Upper lobe of left lung (tissue), 6 donors: ENCODE results near the gene PSPN. TPM values are rescaled to one million over a fixed set of nuclear protein-coding genes. Genes with fewer than 3 reads are reported as not detected.
A peak's percentile ranks its signal among the peaks of the same experiment; 100 is the strongest.

ENCODE experiments used
- ATAC-seq, 2 donors: fragments of 200-7000 bp; cut with Tn5 transposase; one replicate each; pipeline ENCODE4 v1.9.1; 2022; ENCODE audit warnings: mild to moderate bottlenecking in 2 of 2, moderate library complexity in 2 of 2; ENCODE audit not compliant: low FRiP score in 2 of 2
- DNase-seq, 2 donors: peaks; one replicate each; pipeline ENCODE4 v3.0.0-alpha.2; 2019 to 2020
- H3K27ac ChIP-seq, 4 donors: fragments of 200-600 bp; sonication (generic); one replicate each; pipeline ENCODE4 v1.5.1; 2016 to 2019
- H3K27me3 ChIP-seq, 4 donors: fragments of 200-600 bp; sonication (generic); one replicate each; pipeline ENCODE4 v1.5.1; 2017 to 2019
- H3K36me3 ChIP-seq, 4 donors: fragments of 200-600 bp; sonication (generic); one replicate each; pipeline ENCODE4 v1.5.1; 2016 to 2019
- H3K4me1 ChIP-seq, 4 donors: fragments of 200-600 bp; sonication (generic); one replicate each; pipeline ENCODE4 v1.5.1; 2018 to 2019
- H3K4me3 ChIP-seq, 4 donors: fragments of 200-600 bp; sonication (generic); one replicate each; pipeline ENCODE4 v1.5.1; 2017 to 2019; ENCODE audit warnings: mild to moderate bottlenecking in 2 of 4, moderate library complexity in 1 of 4
- H3K9me3 ChIP-seq, 4 donors: fragments of 200-600 bp; sonication (generic); one replicate each; pipeline ENCODE4 v1.5.1; 2018 to 2019
- CTCF ChIP-seq, 6 experiments: fragments of 450-650 bp in 4 of 6; fragments of 200-600 bp in 2 of 6; sonication (generic) in 2 of 6; IDR thresholded peaks; one replicate each; pipeline ENCODE4 v1.5.1; 2016 to 2019; ENCODE audit warnings: antibody characterized with exemption in 6 of 6
- EP300 ChIP-seq, 4 donors: sonication (generic); formaldehyde crosslinking; IDR thresholded peaks; one replicate each; pipeline ENCODE4 v1.5.1; 2017; ENCODE audit warnings: antibody characterized with exemption in 4 of 4, control low read depth in 2 of 4
- POLR2A ChIP-seq, 4 donors: fragments of 450-650 bp; IDR thresholded peaks; one replicate each; pipeline ENCODE4 v1.5.1; 2016 to 2017; ENCODE audit warnings: antibody characterized with exemption in 4 of 4, mild to moderate bottlenecking in 2 of 4
- POLR2AphosphoS5 ChIP-seq, 2 donors: sonication (generic); formaldehyde crosslinking; IDR thresholded peaks; one replicate each; pipeline ENCODE4 v1.5.1; 2017; ENCODE audit warnings: antibody characterized with exemption in 2 of 2
- WGBS, 2 donors: methylation state at CpG; one replicate each; pipeline ENCODE4 v1.1.5; 2017 to 2018; 5-methylcytosine and 5-hydroxymethylcytosine counted together
- total RNA-seq, 6 donors: library from RNA; depleted of rRNA in 4 of 6; stranded (reverse); fragments of >200 nt in 4 of 6; gene quantifications; one replicate each; pipeline versions ENCODE4 v1.1.0 to v1.2.1, GENCODE V29; 2016 to 2021
- donor health status: DM: no; HTN: no; CAD: no; lungs with moderate emphysema.
- donor health status: DM: no; HTN: yes; CAD: no; lungs with severe emphysema.

Gene PSPN
- 1 to 10 TPM in 5 of 6 donors, under 1 TPM in 1; 1.00 to 2.6 (median 1.5) TPM for total RNA-seq

GRCh38 chr19:6375411-6376010, at the start of gene PSPN:
PSPN (minus strand) TSS chr19:6375933; CDS start chr19:6375849, 84 bp downstream.
- no peaks in the 10 kb centered on the region for H3K9me3 ChIP-seq
- peaks cover 12 to 39% (median 29%) of the 10 kb centered on the region in 4 donors for H3K36me3 ChIP-seq
- TF ChIP-seq POLR2A (IDR thresholded peaks at IDR 0.05) (no peak), EP300 (IDR thresholded peaks at IDR 0.05) (no peak), POLR2AphosphoS5 (IDR thresholded peaks at IDR 0.05) (no peak), CTCF (IDR thresholded peaks at IDR 0.05) (no peak)
- no peaks in the 10 kb centered on the region for H3K27me3 ChIP-seq
- H3K4me3 ChIP-seq = no peak within 1 kb of the TSS
- no peak for ATAC-seq
- peak within 1 kb of the TSS in 1 of 4 donors; percentile 5 for H3K27ac ChIP-seq
- peaks cover 9 to 27% (median 12%) of the 10 kb centered on the region in 4 donors for H3K4me1 ChIP-seq
- WGBS, 2 donors = 78 to 90% methylated on average over 8 to 25 of the region's 25 CpGs
- peak in 1 of 2 donors; percentile 83 for DNase-seq

GRCh38 chr19:6424939-6425731, 49.4 kb upstream of the PSPN start:
- H3K4me1 ChIP-seq = peaks cover 19 to 38% (median 22%) of the 10 kb centered on the region in 4 donors
- peak overlapping the region in 3 of 4 donors; percentile 84 to 93 (median 93) for H3K4me3 ChIP-seq
- peak; percentile 95 to 99 for ATAC-seq
- WGBS, 2 donors = 9 to 11% methylated on average over 40 to 41 of the region's 43 CpGs
- TF ChIP-seq POLR2AphosphoS5 (IDR thresholded peaks at IDR 0.05) (peak; percentile 47 to 65), EP300 (IDR thresholded peaks at IDR 0.05) (no peak), CTCF (IDR thresholded peaks at IDR 0.05) (peak in 1 of 6 experiments; percentile 12), POLR2A (IDR thresholded peaks at IDR 0.05) (peak in 1 of 4 donors; percentile 16)
- DNase-seq = peak; percentile 94 to 100
- no peaks in the 10 kb centered on the region for H3K27me3 ChIP-seq
- H3K36me3 ChIP-seq = peaks cover 3 to 23% (median 19%) of the 10 kb centered on the region in 4 donors
- H3K27ac ChIP-seq = peak overlapping the region; percentile 75 to 86 (median 86)
- H3K9me3 ChIP-seq = no peaks in the 10 kb centered on the region

GRCh38 chr19:6424195-6424938, 48.6 kb upstream of the PSPN start, which contains the start of gene KHSRP:
KHSRP (minus strand) TSS chr19:6424811; CDS start chr19:6424701, 110 bp downstream.
- Histone ChIP-seq H3K4me3 (peak within 1 kb of the TSS; percentile 71 to 93 (median 88)), H3K27me3 (no peaks in the 10 kb centered on the region), H3K36me3 (peaks cover 3 to 31% (median 27%) of the 10 kb centered on the region in 4 donors), H3K27ac (peak within 1 kb of the TSS; percentile 75 to 86 (median 86)), H3K9me3 (no peaks in the 10 kb centered on the region), H3K4me1 (peaks cover 19 to 38% (median 22%) of the 10 kb centered on the region in 4 donors)
- ATAC-seq = no peak
- 0% methylated on average over 28 to 36 of the region's 114 CpGs for WGBS, 2 donors
- TF ChIP-seq EP300 (IDR thresholded peaks at IDR 0.05) (peak in 1 of 4 donors; percentile 7), CTCF (IDR thresholded peaks at IDR 0.05) (peak in 2 of 6 experiments; percentile 11 to 16), POLR2AphosphoS5 (IDR thresholded peaks at IDR 0.05) (peak; percentile 90), POLR2A (IDR thresholded peaks at IDR 0.05) (peak in 3 of 4 donors; percentile 55 to 82 (median 57))
- peak in 1 of 2 donors; percentile 98 for DNase-seq

GRCh38 chr19:6423499-6424194, 47.9 kb upstream of the PSPN start:
- 0 to 2% methylated on average over 12 to 16 of the region's 20 CpGs for WGBS, 2 donors
- peak overlapping the region; percentile 71 to 93 (median 88) for H3K4me3 ChIP-seq
- TF ChIP-seq EP300 (IDR thresholded peaks at IDR 0.05) (no peak), POLR2A (IDR thresholded peaks at IDR 0.05) (no peak), CTCF (IDR thresholded peaks at IDR 0.05) (no peak), POLR2AphosphoS5 (IDR thresholded peaks at IDR 0.05) (no peak)
- no peaks in the 10 kb centered on the region for H3K9me3 ChIP-seq
- no peak for ATAC-seq
- peaks cover 10 to 38% (median 34%) of the 10 kb centered on the region in 4 donors for H3K36me3 ChIP-seq
- peak in 1 of 2 donors; percentile 56 for DNase-seq
- H3K4me1 ChIP-seq = peaks cover 19 to 38% (median 22%) of the 10 kb centered on the region in 4 donors
- no peaks in the 10 kb centered on the region for H3K27me3 ChIP-seq
- peak overlapping the region; percentile 44 to 85 (median 60) for H3K27ac ChIP-seq
